NCI-H1417 (cell line): ENCODE data around the gene MAP3K8.
A peak's percentile ranks its signal among the peaks of the same experiment; 100 is the strongest.
"Not testable (repeated sequence)": the region's sequence is repeated elsewhere in the genome, so short reads cannot be mapped to it uniquely, and the experiment has no call there.

Source experiments
- DNase-seq, 3 experiments: peaks; one replicate each; lab custom pipeline; 2025; lab: John Stamatoyannopoulos, UW

The MAP3K8 gene

DNA sequence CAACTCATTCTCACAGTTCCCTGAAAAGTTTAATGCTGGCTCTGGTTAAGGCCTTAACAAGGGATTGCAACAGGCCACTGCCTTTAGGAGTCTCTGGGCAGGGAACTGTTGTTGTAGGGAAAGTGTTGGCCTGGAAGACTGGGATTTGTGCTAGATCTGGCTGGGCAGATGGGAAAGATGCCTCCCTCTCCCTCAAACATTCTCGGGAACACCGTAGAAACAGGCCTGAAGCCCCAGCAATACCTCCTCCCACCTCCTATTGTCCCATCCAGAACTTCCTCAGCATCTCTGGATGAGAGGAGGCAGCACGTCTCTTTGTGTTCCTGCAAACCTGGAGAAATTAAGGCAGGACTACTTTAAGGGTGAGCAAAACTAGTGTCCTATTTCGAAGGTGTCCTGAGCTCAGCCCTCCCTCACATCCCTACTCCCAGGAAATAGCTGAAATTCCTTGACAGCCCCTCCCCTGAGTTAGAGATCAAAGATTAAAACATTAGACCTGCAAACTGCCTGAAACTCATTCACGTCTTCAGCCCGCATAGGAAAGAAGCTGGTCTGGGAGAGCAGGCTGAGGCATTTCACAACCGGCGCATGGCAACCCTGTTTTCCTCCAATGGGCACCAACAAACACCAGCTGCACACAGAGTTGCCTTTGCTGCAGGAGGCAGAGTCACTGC, 10.9 kb upstream of the MAP3K8 start:
- DNase-seq: no peak

DNA sequence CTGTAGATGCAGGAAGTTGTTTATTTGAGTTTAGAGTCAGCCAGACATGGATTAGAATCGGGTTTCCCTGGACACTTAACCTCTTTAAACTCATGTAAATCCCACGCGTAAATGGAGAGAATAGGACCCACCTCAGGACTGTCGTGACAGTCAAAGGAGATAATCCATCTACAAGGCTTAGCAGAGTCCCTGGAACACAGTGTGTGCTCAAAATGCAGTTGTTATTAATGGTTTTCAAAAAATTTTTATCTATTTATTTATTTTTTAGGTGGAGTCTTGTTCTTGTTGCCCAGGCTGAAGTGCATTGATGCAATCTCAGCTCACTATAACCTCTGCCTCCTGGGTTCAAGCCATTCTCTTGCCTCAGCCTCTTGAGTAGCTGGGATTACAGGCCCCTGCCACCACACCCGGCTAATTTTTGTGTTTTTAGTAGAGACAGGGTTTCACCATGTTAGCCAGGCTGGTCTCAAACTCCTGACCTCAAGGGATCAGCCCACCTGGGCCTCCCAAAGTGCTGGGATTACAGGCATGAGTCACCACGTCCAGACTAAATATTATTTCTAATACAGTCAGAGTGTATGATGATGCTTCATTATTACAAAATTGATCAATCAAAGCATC, 10.2 kb upstream of the MAP3K8 start:
- DNase-seq: not testable (repeated sequence)

DNA sequence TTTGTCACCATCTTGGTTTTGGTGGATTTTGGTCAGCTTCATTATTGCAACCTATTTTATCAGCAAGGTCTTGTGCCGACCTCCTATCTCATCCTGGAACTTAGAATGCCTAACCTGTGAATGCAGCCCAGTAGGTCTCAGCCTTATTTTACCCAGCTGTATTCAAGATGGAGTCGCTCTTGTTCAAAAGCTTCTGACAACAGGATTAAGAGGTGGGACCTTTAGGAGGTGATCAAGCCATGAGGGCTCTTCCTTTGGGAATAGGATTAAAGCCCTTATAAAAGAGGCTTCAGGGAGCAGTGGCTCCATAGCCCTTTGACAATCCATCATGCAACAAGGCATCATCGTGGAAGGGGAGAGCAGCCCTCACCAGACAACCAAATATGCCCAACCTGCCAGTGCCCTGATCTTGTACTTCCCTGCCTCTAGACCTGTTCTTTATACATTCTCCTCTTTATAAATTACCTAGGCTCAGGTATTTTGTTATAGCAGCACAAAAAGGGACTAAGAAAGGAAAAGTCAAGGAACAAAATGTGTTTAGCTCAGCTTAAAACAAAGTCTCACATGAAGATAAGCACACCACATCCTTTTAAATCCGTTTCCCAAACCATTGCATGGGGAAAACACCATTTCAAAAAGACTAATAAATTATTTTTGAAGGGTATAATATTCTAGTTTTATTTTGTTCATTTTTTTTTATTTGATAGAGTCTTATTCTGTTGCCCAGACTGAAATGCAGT, 8.5 kb upstream of the MAP3K8 start:
- no peak for DNase-seq

DNA sequence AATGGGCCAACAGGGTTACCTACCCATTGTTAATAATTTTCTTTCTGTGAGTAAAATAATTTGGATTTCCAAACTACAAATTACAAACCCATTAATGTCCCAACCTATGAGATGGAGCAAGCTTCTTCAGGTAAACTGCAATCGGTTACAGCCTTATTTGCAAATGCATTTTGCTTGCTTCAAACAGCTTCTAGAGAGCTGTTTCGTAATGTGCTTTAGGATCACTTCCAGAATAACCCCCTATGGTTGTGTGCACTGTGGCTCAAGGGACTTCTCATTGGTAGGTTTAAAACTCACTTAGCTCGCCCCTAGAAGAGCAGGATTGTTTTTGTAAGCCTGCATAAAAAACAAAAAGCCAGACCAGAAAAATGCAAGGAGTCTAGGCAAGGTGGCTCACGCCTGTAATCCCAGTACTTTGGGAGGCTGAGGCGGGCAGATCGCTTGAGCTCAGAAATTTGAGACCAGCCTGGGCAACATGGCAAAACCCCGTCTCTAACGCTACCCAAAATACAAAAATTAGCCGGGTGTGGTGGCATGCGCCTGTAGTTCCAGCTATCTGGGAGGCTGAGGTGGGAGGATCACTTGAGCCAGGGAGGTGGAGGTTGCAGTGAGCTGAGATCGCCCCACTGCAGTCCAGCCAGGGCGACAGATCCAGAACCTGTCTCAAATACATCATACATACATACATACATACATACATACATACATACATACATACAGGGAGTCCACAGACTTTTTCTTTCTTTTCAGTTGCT, 3.3 kb upstream of the MAP3K8 start:
- DNase-seq: no peak

DNA sequence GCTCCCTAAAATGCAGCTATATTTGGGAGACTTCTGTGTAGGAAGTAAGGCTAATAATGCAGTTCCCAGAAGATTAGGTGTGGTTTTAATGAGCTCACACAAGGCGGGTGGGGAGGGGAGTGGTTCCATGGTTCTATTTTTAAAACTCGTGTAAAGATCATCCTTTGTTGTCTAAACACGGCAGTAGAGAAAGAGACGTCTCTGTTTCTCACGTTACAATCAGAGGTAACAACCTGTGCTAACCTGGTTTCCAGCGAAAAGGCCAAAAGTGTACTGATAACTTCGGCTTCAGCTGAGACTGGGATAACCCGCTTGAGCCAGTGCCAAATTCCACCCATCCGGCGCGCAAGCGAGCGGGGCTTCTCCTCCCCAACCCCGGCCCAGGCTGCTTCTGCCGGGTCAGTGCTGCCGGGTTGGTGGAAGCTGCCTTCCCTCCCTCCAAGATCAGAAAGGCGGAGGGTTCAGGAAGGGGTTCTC, 2.5 kb upstream of the MAP3K8 start:
- DNase-seq: no peak

DNA sequence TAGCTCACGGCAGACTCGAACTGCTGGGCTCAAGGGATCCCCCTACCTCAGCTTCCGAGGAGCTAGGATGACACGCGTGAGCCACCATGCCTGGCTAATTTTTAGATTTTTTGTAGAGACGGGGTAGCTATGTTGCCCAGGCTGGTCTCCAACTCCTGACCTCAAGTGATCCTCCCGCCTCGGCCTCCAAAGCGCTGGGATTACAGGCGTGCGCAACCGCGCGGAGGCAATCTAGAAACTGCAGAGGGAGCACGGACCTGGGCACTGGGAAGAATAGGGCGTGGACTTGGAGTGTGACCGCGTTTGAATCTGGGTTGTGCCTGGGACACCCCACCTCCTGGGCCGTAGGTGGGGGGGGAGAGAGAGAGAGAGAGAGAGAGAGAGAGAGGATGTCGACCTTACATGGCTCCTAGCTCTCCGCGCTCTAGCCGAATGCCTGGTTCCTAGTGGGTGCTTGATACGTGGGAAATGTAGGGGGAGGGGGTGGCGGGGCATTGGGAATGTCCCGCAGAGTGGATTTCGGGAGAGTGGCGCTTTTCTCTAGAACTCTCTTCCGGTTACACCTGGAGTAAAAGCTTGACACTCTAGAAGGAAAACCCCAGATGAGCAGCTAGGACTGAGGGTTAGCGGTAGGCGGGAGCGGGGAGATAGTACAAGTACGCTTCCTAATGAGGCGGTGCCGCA, 1.2 kb upstream of the MAP3K8 start:
- DNase-seq: peak in 1 of 3 experiments; percentile 43

DNA sequence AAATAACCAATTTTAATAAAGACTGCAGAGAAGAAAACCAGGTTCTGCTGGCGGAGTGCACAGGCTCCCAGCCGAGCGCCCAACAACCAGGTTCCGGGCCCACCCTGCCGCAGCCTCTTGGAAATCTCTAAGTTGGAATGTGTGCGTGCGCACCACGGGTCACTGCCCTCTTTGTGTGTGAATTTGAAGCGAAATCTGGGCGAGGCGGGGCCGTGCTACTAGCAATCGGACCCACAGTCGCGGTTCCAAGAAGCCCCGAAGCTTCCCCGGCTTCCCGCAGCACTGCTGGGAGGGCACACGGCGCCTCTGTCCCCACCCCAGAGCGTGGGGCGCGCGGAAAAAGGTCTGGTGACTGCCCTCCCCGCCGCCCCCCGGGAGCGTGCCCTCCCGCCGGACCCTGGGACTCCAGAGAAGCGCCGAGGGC, 666 bp upstream of the MAP3K8 start:
- DNase-seq: peak in 2 of 3 experiments; percentile 62 to 66

DNA sequence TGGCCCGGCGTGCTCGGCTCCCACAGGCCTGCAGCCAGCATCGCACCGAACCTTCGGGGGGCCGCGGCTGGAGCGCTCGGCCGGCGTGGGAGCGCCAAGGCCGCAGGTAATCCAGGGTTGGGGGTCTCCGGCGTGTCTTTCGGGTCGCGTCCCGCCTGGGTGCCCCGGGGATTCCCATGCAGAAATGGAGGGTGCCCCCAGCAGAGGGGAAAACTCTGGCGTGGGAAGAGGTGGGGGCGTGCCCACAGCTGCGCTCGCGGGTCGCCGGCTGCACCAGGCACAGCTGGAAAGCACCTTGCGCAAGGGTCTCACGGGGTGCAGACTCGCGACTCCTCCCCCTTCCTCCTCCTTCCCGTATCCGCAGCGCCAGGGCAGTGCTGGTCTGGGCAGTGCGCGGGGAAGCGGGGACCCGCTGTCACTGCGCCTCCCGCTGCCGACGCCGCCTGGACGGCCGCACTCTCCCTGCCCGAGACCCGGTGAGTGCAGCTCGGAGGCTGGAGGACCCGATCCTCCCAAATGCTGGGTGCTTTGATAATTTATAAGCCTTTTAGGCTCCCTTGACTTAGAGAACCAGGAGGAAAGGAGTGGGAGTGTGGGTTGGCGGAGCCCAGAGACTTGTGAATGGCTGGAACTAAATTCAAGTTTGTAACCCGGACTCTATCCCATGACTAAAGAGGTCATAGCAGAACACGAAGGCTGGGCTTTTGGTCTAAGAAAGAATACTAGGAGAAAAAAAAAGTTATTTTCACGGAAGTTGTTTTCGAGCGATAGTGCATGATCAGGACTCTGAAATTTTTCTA, 489 bp downstream of the MAP3K8 start:
- DNase-seq: peak in 2 of 3 experiments; percentile 45 to 48

DNA sequence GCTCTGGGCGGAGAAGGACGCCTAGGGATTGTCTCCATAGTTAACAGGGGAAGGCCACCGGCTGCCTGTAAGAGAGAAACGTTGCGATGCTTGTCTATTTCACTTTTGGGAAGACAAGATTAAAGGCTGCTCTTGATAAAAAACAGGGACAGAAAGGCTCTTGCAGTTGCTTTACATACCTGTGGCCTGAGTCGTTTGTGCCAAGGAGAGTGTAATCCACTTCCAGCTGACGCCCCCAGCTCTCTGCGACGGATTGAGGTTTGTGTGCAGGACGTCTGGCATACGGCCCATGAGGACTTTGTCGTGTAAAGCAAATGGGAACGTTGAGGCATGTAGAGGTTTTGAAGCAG, 1.1 kb downstream of the MAP3K8 start:
- DNase-seq: no peak

DNA sequence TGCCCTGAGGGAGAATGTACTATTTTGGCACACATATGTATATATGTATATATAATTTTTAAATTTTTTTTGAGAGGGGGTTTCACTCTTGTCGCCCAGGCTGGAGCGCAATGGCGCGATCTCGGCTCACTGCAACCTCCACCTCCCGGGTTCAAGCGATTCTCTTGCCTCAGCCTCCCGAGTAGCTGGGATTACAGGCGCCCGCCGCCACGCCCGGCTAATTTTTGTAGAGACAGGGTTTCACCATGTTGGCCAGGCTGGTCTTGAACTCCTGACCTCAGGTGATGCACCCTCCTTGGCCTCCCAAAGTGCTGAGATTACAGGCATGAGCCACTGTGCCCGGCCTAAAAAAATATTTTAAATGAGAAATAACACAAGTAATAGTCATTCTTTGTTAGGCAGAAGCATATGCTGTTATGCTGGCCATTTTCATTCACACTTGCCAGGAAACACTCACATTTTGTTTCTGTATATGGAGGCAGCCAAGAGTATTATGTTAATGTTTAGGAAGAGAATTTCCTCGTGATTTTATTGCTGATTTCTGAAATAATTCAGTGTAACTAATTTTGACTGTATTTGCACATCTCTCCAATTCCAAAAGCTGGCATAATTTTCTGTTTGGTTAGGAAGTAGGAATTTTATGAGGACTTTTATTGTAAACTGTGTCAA, 1.6 kb downstream of the MAP3K8 start:
- DNase-seq: not testable (repeated sequence)

DNA sequence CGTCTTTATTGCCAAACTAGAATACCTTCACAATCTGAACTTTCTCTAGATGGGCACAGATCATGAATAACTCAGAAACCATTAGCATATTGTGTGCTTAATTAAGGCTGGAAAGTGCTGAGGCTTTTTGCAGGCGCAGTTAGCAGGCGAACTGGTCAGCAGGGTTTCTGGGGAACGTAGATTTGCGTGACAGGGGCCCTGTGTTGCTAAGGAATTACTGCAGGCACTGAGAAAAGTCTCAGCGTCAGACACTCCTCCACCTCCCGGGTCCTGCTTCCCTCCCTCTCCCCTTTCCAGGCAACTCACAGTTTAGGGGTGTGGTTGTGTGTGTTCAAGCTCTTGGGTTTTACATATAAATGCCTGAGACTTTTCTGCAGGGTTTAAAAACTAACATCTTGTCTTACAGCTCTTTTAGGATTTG, 2.2 kb downstream of the MAP3K8 start:
- DNase-seq: peak in 1 of 3 experiments; percentile 2

DNA sequence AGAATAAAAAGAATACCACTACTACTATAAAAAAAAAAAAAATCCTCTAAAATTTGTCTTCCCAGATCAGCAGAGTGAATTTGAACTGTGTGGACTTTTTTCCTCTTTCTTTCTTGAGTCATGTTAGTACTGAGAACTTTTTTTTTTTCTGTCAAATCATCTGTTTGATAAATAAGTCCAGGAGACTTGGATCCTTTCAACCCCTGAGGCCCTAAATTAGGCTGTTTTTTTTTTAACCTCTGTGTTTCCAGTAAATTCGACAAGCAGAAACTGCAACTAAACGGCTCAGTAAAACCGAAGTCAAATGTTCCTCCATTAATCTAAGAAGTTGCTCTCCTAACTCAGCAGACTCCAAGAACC, 2.7 kb downstream of the MAP3K8 start:
- no peak for DNase-seq

DNA sequence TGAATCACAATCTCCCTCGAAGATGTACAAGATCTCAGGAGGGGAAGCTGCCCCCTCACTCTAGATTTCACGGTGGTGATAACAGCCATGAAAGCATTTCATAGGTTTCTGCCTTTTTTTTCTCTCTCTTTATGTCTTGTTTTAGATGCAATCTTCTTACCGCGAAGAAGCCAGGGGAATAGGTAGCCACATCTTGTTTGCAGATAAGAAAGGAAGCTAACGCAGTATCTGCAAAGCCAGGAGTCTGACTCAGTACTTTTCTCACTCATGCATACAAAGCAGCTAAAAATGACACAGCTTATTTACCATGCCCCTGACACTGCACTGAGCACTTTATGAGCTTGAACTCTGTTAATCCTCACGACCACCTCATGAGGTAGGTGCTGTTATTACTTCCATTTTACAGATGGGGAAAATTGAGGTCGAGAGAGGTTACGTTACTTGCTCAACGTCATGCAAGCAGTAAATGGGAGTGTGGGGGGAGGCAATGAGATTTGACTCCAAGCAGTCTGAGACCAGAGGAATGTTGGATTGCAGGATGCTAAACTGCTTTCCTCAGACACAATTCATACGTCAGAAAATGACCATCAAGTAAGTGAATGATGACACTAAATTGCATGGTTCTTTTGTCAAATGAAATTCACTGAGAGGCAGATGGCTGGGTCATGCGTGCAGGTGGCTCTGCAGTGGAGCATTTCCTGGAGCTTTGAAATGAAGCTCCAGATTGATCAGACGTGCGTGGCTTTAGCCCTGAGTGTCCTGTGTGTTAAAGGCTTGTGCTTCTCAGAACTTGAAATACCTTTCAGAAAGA, 3.3 kb downstream of the MAP3K8 start:
- DNase-seq: peak in 2 of 3 experiments; percentile 5 to 13

DNA sequence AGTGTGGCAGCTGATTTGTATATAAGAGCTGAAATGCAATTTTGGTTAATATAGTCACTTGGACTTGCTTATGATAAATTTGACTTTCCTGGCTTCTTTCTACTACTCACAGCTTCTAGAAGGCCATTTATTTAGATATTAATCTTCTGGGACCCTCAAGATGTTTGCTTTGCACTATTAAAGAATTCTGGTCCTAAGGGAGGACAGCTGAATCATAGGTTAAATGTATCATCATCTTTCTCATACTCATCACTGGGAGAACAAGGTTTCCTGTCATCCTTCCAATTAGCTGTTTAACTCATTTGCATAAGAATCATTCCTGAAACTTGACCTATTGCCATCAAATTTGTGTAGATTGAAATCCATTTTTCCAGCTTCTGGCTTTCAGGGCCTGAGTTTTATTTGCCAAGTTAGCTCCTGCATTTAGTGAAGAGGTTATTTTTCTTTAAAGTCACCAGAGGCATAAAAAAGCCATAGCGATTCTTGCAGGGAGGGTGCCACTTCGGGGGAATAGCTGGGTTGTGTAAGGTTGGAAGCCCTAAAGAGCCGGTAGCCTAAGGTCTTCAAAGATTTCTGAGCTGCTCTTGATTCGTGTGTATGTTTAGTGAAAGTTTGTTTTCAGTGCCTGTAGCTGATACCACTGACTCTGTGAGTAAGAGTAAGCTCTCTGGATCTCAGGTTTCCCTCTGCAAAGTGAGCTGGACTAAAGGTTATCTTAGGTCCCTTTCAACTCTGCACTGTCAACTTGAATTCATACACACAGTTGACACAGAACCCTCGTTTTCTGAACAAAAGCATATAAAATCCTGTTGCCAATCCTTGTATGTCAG, 4.3 kb downstream of the MAP3K8 start:
- no peak for DNase-seq

DNA sequence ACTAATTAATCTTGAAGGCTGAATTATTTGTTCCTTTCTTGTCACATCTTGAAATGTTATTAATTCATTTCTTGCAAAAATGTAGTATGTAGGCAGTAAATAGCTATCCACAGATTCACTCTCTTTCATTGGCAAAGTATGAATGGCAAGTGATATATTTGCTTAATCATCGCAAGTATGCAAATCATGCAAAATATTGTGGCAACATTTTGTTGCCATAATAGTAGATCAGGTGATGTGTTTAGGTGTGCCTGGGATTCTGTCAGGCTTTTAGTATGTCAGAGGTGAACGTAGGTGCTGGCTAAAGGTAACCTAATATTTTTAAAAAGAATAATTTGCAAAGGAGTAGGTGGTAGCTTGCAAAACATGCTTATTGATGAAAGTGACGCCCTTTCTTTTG, 5.9 kb downstream of the MAP3K8 start:
- DNase-seq: no peak

DNA sequence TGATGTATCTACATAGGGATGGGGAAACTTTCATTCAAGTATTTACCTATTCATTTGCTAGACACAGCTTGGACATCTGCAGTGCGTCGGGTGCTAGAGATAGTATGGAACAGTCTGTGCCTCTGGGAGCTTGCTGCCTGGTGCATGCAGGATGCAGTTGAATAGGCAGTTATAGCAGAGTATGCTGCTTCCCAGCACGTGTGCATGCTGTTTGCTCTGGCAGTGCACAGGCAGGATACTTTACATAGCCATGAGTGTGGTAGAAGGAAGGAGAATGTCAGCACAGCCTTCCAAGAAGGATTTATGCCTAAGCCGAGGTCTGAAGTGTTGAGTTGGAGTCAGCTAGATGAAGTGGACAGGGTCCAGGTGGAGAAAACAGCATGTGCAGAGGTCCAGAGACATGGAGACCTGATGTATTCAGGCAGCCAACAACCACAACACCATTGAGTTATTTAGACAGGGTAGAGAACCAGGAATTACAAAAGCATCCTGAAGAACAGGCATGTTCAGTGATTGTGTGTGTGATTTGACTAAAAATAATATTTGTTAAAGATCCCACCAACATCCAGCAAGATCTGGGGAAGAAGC, 8.1 kb downstream of the MAP3K8 start:
- no peak for DNase-seq

DNA sequence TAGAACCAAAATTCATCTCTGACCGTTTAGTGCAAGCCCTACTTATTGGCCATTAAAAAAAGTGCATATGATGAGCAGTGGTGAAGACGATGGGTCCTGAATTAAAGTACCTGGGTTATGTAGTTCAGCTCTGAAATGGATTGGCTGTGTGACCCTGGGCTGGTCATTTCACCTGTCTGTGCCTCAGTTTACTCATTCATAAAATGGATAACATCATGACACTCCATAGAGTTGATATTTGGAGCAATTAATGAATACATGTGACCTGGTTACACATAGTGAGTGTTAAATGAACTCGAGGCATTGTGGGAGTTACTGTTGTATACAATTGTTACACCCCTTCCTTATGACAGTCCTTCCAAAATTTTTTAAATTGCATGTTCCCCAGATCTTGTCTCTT, 9.1 kb downstream of the MAP3K8 start:
- no peak for DNase-seq

DNA sequence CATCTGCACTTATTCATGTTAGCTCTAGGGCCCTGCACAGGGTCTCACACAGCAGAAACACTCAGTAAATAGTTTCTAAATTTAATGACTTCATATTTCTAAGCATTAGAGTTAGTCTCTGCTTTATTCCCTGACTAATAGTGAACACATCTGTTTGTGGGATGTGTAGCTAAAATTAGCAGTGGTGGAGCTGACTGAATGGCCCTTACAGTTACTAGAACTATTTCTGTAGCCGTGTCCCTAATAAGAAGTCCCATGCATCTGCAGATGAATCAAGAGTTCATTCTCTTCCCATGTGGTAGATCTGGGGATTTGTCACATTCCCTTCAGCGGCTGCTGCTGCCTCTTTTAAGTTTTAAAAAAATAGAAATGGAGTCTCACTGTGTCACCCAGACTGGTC, 11.7 kb downstream of the MAP3K8 start:
- DNase-seq: no peak
